Tibial artery (tissue), 4 donors: ENCODE data around the gene NRXN3.

Source experiments
- DNase-seq, 2 donors: peaks; one replicate each; pipeline ENCODE4 v3.0.0-alpha.2; 2019
- H3K27ac ChIP-seq, 2 donors: fragments of 200-600 bp; sonication (generic) in 1 of 2; 1 replicate in 1 of 2; 2 replicates in 1 of 2; pipeline ENCODE4 v1.5.1; 2018 to 2019; ENCODE audit warnings: mild to moderate bottlenecking in 1 of 2
- H3K27me3 ChIP-seq, 2 donors: fragments of 200-600 bp; sonication (generic) in 1 of 2; one replicate each; pipeline versions ENCODE4 v1.5.1 to v1.6.0; 2016 to 2019
- H3K36me3 ChIP-seq, 3 donors: fragments of 200-600 bp; sonication (generic) in 2 of 3; one replicate each; pipeline ENCODE4 v1.5.1; 2016 to 2019; ENCODE audit warnings: mild to moderate bottlenecking in 2 of 3
- H3K4me1 ChIP-seq, 4 donors: fragments of 200-600 bp; sonication (generic) in 2 of 4; 1 replicate in 3 of 4; 2 replicates in 1 of 4; pipeline ENCODE4 v1.5.1; 2016 to 2019
- H3K4me3 ChIP-seq, 2 donors: fragments of 200-600 bp; sonication (generic) in 1 of 2; 1 replicate in 1 of 2; 2 replicates in 1 of 2; pipeline ENCODE4 v1.5.1; 2018 to 2019; ENCODE audit warnings: mild to moderate bottlenecking in 2 of 2
- H3K9me3 ChIP-seq, 3 donors: fragments of 200-600 bp; sonication (generic) in 1 of 3; one replicate each; pipeline ENCODE4 v1.5.1; 2016 to 2019
- intact Hi-C: fragments of 100-400 bp; cut with DNase I; formaldehyde crosslinking; loops from one replicate; pipeline ENCODE4 v1.15.0; 2023; ENCODE audit warnings: low total_unique reads
- TF ChIP-seq, protein P1 (sequence below), 2 experiments: fragments of 200-600 bp in 1 of 2; fragments of 450-650 bp in 1 of 2; IDR thresholded peaks; one replicate each; pipeline ENCODE4 v1.5.1; 2017 to 2019; ENCODE audit warnings: antibody characterized with exemption in 2 of 2, mild to moderate bottlenecking in 1 of 2, moderate library complexity in 1 of 2

NRXN3 gene

DNA sequence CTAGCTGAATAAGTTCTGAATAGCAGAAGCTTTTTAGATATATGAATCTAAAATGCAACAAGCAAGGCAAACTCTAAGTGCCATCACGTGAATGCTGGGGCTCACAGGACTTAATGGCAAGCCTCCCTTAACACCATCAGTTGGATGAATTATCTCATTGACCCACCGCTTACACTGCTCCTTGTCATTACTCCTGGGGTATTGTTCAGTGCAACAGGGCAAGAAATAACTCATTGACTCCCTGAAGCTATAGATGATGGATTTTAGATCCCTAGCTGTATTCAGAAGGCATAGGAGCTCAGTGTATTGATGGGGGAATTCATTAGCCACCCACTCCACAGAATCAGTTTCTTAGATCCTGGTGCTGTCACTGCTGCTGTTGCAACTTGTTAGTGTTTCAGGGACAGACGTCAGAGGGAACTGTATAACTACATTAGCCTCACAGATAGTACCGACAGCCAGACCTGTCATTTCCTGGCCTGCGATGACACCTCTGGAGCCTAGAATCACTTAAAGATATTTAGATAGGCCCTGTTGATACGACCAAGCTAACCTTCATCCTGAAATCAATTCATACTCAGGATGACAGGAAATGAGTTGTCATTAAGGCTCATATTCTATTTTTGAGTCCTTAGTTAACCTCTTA is 1305.8 kb downstream of the NRXN3 start:
- Histone ChIP-seq H3K9me3 (no peaks in the 10 kb centered on the region), H3K27ac (no peak overlapping the region), H3K36me3 (no peaks in the 10 kb centered on the region), H3K4me1 (no peaks in the 10 kb centered on the region), H3K4me3 (no peak overlapping the region), H3K27me3 (no peaks in the 10 kb centered on the region)
- intact Hi-C loops = no loop called here
- TF ChIP-seq, protein P1, sequence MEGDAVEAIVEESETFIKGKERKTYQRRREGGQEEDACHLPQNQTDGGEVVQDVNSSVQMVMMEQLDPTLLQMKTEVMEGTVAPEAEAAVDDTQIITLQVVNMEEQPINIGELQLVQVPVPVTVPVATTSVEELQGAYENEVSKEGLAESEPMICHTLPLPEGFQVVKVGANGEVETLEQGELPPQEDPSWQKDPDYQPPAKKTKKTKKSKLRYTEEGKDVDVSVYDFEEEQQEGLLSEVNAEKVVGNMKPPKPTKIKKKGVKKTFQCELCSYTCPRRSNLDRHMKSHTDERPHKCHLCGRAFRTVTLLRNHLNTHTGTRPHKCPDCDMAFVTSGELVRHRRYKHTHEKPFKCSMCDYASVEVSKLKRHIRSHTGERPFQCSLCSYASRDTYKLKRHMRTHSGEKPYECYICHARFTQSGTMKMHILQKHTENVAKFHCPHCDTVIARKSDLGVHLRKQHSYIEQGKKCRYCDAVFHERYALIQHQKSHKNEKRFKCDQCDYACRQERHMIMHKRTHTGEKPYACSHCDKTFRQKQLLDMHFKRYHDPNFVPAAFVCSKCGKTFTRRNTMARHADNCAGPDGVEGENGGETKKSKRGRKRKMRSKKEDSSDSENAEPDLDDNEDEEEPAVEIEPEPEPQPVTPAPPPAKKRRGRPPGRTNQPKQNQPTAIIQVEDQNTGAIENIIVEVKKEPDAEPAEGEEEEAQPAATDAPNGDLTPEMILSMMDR (IDR thresholded peaks at IDR 0.05) = no peak
- DNase-seq = no peak

DNA sequence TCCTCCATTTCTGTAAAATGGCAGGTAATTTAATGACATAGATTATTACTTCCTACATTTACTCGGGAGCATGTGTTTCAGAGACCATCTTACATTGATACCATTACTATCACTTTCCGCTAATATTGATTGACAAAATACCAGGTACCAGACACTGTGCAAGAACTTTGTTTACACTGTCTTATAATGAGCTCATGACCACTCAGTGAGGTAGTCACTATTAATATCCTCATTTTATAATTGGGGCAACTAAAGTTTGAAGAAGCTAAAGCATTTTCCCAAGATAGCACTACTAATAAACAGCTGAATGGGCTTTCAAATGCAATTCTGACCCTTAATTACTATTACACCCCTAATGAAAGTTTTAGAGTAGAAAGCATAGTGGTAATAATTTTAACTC is 1306.4 kb downstream of the NRXN3 start:
- H3K27ac ChIP-seq = no peak overlapping the region
- intact Hi-C loops = no loop called here

DNA sequence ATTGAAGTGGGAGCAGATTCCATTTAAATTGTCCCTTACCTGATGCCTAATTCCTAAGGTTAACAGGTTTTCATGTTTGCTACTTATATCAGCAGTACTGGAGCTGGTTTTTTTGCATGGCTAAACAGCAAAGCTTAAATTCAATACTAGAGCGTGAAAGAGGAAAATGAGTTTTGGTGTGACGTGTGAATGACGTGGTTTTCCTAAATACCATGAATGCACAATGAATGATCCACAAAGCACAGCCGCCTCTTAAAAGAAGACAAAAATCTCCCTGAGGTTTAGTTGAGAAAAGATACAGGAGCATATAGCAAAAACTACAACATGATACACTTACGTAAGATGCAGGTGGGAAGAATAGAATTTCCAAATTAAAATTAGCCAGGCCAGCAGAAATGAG is 1310.0 kb downstream of the NRXN3 start:
- Histone ChIP-seq H3K4me3 (no peak overlapping the region), H3K4me1 (no peaks in the 10 kb centered on the region), H3K36me3 (no peaks in the 10 kb centered on the region), H3K9me3 (no peaks in the 10 kb centered on the region), H3K27ac (no peak overlapping the region), H3K27me3 (no peaks in the 10 kb centered on the region)
- no peak for DNase-seq
- intact Hi-C loops = no loop called here
- TF ChIP-seq, protein P1 (IDR thresholded peaks at IDR 0.05) = no peak

More for the DNA sequence above, 1306.4 kb downstream of the NRXN3 start:
- no peaks in the 10 kb centered on the region for H3K9me3 ChIP-seq
- H3K27me3 ChIP-seq = no peaks in the 10 kb centered on the region
- TF ChIP-seq, protein P1 (IDR thresholded peaks at IDR 0.05) = no peak
- no peak overlapping the region for H3K4me3 ChIP-seq
- H3K4me1 ChIP-seq = no peaks in the 10 kb centered on the region
- H3K36me3 ChIP-seq = no peaks in the 10 kb centered on the region
- no peak for DNase-seq

DNA sequence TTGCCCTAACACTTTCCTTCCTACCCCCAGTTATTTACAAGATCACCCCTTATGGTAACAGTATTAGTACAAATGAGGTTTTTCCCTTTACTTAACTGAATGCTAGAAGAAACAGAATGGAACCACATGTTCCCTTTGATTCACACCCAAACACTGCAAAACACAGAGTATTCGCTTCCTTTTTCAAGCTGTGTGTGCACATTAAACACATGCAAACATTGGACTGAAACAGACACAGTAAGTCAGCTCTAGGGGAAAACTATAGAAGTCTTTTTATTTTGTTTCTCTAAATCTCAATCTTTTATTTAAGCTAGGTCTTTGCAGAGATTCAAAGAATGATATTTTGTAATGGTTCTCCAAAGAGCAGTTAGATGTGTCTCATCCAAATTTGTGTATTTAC is 1312.7 kb downstream of the NRXN3 start:
- no peaks in the 10 kb centered on the region for H3K36me3 ChIP-seq

DNA sequence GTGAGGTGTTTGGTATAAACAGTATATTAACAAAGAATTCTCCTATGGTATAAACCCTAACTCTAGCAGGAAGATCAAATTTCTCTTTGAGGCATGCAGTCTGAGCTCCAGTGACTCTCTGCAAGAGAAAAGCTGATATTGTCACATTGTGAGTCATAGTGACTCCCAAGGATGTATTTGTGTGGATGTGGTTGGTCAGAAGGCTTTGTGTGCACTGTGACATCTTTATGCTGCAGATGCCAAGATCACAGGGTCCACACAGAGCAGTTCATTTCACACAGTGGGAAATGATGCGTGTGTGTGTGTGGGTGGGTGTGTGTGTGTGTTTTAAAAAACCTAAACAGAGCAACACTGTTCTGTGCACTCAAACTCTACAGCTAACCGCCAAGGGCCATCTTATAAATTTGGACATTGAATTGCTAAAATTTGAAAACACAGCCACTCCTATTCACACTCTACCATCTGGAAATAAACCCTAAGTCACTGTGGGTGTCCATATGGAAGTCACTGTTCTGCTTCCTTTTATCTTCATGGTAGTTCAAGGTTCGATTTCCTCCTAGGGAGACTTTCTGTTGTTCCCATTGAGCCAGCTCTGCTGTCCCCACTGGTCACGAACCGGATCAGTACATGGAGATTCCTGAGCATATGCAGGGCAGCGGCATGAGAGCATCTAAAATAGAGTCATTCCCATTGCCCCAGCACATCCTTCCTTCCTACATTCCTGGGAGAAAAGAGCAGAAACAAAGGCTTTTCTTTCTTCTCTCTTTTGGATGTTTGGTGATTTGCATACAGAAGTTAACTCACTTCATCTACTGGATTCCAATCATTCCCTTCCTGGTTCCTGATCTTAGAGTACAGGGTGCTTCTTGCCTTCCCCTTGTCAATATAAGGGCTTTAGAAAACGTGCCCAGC is 1313.6 kb downstream of the NRXN3 start:
- no peak overlapping the region for H3K27ac ChIP-seq
- intact Hi-C loops = no loop called here
- TF ChIP-seq, protein P1 (IDR thresholded peaks at IDR 0.05) = no peak

More for the DNA sequence above, 1312.7 kb downstream of the NRXN3 start:
- H3K4me1 ChIP-seq = no peaks in the 10 kb centered on the region
- TF ChIP-seq, protein P1 (IDR thresholded peaks at IDR 0.05) = no peak
- no peaks in the 10 kb centered on the region for H3K9me3 ChIP-seq
- no peaks in the 10 kb centered on the region for H3K27me3 ChIP-seq
- intact Hi-C loops = no loop called here
- H3K4me3 ChIP-seq = no peak overlapping the region
- DNase-seq = no peak
- no peak overlapping the region for H3K27ac ChIP-seq

More for the DNA sequence above, 1313.6 kb downstream of the NRXN3 start:
- no peak for DNase-seq
- Histone ChIP-seq H3K4me1 (no peaks in the 10 kb centered on the region), H3K9me3 (no peaks in the 10 kb centered on the region), H3K27me3 (no peaks in the 10 kb centered on the region), H3K4me3 (no peak overlapping the region), H3K36me3 (no peaks in the 10 kb centered on the region)
